NCI-H748 treated with DMSO at 0.1 percent for 48 hours (cell line): ENCODE data around the gene CMSS1.

Experiments used
- DNase-seq: peaks from one replicate; lab custom pipeline; 2025; lab: John Stamatoyannopoulos, UW

Gene CMSS1

DNA sequence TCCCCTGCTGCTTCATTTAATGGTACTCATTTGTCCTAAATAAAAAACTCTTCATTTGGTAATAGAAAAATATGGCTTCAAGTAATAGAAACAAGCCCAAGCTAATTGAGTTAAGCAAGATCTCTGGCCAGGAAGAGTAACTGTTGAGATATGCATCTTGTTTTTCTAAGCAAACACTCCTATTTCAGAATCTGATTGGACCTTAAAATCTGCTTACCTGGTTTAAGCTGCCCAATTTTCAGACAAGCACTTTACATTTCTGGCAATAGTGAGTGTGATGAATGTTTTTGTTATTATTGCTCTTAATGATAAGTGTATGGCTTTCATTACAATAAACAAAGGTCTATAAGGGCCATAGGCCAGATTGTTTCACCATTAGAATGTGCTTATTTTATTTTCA lies 86.2 kb downstream of the CMSS1 start:
- DNase-seq: no peak

DNA sequence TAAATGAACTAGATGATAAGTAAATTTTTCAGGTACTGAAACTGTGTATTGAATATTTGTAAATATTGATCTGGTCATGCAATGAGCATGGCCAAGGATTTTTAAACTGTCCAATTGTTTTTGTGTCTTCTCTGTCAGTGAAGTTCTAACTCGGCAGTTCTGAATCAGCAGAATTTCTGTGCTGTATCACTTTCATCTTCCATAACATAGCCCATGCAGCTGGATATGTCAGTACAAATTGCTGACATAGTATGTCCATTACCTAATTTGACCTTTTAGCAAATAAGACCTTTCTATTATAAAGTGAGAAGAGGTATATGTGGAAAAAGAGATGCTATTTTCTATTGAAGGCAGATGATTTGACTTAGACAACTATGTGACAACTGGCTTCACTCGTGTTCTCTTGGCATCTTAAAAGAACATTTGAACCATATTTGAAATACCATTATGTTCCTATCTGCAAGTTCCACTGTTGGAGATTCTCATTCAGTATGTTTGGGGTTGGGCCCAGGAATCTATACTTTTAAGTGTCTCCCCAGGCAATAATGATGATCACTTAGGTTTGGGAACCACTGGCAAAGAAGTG lies 90.4 kb downstream of the CMSS1 start:
- DNase-seq: no peak

DNA sequence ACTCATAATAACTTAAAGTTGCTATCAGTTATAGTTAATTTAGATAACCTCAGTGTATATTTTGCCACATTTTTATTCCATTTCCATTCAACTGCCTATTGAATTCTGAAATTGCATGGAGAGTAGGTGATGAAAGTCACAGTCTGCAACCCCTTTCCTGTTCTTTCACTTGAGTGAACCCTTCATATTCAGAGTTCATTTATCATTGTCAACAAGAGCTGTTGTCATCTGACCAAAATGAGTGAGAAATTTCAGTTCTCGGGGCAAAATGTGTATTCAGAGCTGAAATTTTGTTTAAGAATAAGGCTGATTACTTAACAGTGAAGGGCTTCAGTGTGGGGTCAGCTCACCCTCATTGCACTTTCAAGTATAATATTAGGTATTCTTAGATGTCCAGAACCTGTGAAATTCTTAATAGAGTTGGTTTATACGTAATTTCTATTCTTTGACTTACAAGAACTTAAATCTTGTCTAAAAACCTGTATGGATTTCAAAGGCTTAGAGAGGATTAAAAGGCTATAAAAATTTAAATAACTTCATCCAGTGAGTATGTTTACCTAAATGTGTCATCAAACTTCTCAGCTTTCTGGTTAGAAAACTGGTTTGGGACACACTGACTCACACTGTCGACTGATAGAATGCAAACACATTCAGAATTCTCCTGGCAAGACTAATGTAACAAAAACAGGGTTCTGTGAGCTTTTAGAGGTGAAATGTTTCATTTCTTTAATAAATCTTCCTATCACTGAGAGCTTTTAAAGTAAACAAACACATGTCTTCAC lies 92.2 kb downstream of the CMSS1 start:
- DNase-seq: no peak

DNA sequence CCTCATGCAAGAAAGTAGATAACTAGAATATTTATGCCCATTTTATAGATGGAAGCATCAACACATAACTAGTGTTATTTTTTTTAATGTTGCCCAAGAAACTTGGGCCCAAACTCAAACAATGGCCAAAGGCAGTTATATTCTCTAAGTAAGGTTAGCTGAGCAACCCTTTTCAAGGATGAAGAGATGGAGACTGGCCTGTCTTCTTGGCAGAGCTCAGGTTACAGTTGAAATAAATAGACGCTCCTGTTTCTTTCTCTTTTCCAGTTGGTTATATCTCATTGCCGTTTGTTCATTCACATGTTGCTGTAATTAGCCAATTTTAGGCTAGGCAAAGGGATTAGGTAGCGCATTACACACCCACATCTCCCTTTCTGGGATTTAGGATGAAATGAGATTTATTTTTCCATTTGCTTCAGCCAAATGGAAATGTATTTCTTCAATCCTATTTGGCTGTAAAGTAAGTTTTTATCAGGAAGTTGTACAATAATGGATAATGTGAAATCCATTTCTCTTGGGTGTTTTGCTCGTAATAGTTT lies 93.2 kb downstream of the CMSS1 start:
- DNase-seq: no peak

DNA sequence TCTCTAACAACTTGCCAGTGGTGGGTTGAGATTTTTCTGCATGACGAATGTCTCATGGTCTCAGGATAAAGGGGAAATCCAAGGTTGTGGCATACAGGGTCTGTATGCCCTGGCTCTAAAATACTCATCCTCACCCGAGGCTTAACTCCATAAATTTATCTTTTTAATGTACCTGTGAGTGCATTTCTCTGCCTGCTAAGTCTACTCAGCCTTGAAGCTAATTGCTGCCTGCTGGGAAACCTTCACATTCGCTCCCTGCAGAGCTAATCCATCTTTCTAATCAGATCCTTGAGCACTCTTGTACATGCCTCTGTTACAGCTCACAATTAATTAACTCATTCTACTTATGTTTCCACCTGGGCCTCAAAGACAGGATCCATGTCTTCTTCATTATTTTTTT lies 93.8 kb downstream of the CMSS1 start:
- no peak for DNase-seq

DNA sequence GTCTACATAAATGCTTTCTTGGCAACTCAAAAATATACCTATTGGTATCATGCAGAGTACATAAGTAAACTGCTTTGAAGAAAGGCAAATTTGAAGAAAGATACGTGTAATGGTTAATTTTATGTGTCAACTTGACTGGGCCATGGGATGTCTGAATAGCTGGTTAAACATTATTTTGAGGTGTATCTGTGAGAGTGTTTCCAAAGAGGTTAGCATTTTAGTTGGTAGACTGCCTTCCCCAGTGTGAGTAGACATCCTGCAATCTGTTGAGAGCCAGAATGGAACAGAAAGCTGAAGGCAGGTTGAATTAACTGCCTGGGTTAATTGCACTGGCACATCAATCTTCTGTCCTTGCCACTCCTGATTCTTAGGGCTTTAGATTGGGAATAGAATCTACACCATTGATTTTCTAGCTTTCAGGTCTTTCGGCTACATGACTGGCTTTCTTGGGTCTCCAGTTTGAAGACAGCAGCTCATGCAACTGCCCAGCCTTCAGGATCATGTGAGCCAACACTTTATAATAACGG lies 98.3 kb downstream of the CMSS1 start:
- no peak for DNase-seq

DNA sequence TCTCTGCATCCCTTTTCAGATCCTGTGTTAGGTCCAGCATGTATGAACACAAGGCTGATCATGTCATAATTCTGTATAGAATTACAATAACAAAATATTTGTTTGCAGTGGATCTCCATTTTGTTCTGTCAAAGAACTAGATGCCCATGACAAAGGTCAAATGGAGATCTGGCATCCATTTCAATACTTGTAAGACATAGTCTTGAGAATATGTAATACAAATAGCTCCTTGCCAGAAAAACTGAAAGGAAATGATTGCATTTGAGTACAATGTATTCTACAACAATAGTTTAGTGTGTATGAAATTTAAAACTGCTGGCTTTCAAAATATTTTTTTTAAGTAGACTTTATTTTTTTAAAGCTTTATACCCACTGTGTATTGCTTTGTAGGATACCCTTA lies 101.1 kb downstream of the CMSS1 start:
- no peak for DNase-seq

DNA sequence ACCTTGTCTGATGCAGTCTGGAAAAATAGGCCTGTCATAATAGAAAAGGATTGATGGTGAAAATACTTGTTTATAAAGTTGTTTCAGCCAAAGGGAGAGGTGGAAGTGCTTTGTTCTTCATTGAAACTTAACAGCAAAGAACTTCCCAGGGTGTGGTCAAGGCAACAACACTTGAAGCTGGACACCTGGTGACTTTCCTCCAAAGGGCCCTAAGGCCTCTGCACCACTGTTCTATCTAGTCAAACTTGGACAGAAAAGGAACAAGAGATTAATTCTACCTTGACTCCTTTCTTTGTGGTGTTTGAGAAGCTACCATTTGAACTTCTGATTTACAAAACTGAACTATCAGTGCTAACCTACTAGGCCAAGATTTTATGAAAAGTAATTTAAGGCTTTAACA lies 102.0 kb downstream of the CMSS1 start:
- DNase-seq: no peak

DNA sequence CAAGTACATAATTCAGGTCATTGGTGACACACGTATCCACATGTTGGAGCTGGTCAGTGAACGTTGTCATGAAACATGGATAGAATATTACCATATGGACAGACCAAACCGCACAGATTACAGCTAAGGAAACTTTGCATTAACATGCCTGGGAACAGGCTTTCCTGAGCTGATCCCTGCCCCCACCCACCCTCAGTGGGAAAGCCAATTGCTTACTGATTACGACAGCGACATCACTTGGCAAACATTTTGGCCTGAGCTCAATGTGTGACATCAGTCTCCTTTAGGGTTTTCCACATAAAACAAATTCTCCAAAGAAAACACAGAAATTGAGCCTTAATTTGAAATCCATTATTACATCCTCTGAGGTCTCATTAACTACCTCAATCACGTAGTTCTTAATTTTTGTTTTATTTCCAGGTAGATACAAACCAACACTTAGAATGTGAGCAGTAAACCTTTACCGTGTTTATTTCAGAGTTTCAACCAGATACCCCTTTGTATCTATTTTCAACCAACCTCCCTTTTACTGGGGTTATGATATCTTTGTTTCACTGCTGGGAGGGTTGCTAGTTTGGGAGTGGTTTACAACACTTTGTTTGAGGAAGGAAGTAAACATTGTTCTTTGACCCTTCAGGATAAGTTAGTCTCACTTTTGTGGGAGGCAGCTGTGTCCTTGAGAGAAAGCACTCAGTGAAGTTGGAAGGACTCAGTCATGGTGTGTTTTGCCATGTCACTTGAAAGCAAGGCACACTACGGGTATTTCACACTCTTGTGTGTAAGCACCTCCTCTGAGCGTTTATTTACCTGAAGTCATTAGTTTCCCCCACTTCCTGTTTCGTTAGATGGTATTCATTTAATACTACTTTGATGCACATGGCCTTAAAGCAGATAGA lies 103.1 kb downstream of the CMSS1 start:
- DNase-seq: no peak

DNA sequence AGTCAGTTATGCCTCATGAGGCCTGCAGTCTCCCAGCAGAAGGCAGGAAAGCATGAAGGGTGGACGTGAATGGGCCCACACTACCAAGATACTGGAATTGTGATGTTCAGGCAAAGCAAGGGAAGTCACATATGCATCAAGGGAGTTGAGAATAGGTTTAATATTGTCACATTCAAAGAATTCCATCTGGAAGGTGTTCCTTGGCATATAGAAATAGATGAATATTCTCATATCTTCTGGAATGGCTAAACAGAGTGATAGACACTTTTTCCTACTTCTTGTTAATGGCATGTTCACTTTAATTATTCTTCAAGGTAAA lies 103.7 kb downstream of the CMSS1 start:
- DNase-seq: no peak

DNA sequence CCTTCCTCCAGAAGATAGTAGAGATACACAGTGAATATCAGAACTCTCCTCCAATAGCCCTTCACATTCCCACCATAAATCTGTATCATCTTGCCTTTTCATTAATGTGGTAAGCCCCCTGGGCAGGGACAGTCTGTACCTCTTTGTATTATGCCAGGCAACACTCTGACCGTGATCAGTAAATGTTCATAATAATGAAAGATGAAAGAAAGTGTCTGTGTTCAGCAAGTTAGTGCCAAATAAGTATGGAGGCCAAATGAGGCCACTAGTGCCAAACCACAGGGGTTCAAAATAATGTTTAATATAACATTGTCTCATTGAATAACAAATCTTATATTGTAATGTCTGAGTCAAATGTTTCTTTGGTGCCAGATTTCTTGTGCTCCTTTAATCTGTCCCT lies 104.3 kb downstream of the CMSS1 start:
- no peak for DNase-seq

DNA sequence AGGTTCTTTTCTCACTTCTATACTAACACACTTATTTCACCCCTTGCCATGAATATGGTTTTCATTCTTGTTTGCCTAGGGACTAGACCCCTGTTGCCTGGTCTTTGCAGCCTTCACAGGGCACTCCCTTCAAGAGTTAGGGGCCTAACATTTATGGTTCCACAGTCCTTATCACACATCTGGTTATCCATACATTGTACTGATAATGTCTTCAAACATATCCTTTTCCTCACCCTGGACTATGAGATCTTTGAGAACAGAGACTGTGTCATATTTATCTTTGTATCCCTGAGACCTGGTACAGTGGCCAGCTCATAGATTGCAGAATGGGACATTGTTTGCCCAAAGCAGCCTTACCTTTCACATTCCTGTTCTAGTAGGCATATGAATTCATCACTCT lies 106.2 kb downstream of the CMSS1 start:
- DNase-seq: no peak

DNA sequence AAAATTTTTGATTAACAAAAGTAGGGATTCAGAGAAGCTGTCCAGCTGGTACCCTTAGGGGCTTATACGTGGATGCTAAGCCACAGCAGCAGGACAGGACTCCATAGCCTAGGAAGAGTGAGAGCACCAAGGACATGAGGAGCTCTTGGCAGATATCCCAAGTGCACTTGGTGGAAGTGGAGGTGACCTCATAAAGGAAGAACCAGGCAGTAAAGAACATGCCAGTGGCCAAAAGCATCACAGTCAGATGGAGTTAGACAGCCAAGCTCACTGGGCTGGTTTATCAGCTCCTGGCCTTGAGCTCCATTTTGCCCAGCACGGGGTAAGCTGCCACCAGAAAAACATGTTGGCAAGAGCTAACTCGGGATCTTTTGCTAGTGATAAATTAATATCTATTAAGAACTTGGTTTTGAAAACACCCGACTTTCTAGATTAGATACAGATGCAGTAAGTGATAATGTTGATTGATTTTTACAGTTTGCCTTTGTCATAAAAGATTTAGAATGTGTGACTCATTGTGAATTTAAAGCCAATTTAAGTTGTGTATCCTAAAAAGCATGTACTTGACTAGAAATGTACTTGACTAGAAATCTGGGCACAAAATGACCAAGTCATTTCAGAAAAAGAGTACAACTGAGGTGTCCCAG lies 108.0 kb downstream of the CMSS1 start:
- no peak for DNase-seq

DNA sequence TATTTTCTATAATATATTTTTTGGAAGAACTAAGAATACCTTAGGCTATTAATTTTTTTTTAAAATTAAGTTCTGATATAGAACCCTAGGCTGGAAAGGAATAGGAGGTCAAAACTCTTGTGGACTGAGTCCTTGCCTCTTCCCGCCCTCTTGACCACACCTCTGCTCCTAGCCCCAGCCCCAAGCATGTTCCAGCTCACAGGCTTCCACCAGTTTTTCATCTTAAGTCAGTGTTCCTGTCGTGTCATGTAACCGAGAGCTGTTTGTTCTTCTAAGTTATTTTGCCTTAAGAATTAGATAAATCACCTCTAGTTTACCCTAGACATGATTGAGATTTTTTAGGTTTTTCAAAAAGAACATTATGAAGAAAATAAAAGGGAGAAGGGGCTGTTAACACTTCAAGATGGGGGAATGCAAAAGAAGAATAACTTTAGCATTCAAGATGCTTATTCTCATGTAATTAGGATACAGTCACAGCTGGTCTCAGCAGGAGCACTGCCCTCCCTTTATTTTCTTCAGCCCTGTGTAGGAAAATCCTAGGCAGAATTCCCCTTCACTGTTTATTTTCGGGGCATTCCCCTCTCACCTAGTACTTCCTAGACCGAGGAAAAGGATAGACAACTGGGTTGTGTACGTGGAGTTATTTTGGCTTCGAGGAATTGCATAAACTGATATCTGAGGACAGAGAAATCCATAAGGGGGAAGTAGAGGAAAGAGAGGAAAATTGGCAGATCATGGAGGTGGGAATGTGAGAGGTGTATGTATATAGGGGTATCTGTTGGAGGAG lies 110.2 kb downstream of the CMSS1 start:
- no peak for DNase-seq

DNA sequence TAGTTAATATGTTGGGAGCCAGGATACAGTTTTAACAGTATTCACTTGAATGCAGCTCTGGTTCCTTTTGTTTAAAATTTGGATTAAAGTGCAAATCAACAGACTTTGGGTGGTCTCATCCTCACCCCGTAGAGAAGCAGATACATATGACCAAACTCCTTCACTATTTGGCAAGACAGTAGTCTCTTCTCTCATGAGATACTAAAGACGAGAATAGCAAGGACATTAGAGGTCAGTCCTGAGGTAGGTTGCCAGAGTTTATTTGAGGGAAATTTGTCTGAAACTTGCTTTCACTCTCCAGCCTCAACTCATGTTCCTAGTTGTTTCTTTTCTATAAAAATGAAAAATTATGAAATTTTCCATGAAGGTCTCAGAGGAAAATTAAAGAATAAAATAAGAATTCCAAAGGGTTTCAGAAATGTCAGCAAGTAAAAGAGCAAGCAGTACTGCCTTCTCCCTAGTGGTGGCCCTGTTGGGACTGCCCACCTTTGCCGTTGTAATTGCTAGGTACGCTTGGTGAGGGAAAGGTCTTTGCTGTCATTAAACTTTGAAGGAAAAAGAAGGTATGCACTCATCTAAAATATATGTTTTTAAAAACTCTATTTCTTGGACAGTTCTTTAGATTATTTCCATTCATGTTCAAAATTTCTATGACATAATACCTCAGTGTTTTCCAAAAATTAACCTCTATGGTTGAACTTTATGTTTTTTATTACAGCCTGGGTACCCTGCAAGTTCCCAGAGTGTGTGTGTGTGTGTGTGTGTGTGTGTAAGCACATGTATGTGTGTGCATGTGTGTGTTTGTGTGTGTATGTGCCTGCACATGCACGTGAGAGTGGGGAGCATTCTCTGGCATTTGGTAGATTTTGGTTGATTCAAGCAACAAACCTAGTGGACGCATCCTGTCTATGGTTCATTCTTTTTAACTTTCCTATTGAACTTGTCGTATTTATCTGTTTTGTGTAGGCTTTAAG lies 111.4 kb downstream of the CMSS1 start:
- DNase-seq: no peak

DNA sequence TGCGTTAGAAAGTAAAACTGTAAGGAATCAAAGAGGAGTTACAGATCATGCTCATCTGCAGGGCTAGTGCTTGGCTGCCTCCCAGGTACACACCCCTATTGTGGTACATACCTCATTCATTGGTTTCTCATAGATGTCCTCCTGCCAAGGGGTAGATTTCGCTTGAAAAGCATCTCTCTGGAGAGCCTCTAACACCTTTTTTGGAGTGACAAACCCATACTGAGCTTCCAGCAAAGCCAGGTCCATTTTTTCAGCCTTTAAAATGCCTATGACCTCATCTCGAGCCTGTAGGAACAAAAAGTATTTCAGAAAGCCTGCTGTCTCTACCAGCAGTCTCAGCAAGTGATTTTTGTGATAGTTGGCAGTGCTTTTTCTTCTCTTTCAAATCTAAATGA lies 112.1 kb downstream of the CMSS1 start:
- no peak for DNase-seq

DNA sequence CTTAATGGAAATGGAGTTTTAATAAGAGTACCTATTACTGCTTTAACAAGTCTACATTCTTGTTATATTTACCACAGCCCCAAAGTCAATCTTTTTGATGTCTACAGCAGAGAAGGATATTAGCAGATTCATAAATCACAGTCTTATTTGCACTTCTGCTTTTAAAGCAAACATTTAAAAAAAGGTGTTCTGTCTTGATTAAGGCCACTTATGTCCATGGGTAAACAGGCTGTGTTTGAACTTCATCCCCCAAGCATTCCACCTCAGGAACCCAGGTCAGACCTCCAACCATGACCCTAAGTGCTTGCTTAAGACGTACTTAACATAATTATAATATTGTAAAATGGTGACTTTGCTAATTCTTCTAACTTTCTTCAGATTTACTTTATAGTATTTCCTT lies 113.4 kb downstream of the CMSS1 start:
- DNase-seq: no peak

DNA sequence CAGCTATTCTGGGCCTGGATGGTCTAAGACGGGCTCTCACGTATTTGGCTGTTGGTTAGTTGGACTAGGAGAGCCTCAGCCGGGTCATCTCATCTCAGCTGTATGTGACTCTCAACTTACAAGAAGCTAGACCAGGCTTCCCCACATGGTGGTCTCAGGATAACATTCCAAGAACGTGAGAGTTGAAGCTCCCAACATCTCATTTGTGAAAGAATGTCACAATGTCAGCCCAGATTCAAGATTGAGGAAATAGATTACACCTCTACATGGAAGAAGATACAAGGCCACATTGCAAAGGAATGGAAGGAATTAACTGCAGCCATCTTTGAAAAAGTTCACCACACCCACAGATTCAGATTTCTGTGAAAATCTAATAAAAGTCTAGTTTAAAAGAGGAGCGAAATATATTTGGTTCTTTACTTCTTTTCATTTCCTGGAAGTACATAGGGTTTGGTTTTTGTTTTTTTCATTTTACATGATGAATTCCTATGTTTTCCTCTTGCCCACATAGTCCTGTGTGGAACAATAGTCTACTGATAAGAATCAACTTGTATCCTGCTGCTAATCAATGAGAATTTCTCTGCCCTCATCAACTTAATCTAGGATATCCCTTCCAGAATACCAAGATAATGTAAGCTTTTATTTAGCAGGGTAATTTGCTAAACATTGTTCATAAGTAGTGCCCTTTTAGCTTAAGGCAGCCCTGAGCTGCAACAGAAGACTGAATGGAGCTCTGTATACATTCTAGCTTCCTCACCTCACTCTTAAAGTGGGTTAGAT lies 116.5 kb downstream of the CMSS1 start:
- DNase-seq: no peak
